Caco-2 (cell line): ENCODE data around the gene ZSCAN25. TPM values are rescaled to one million over a fixed set of nuclear protein-coding genes. Genes with fewer than 3 reads are reported as not detected.
A peak's percentile ranks its signal among the peaks of the same experiment; 100 is the strongest.
"Not testable (repeated sequence)": the region's sequence is repeated elsewhere in the genome, so short reads cannot be mapped to it uniquely, and the experiment has no call there.

Source experiments
- BruUV-seq: library from RNA; stranded (reverse); fragments of 400-500 nt; replicated peaks from 2 replicates; lab custom pipeline; 2021; lab: Mats Ljungman, UMichigan
- CTCF ChIA-PET: fragments of 300-600 bp; sonication (Branson Sonifier 250); formaldehyde crosslinking; loops from one replicate; lab custom pipeline; 2022; ENCODE audit warnings: antibody characterized with exemption; lab: Charles Lee
- POLR2A ChIA-PET: fragments of 300-600 bp; sonication (Branson Sonifier 250); formaldehyde crosslinking; loops from one replicate; lab custom pipeline; 2022; ENCODE audit warnings: antibody characterized with exemption; lab: Charles Lee
- DNase-seq, 2 experiments: peaks; one replicate each; pipeline versions ENCODE4 v3.0.0 to v3.0.0-alpha.2; 2020 to 2022
- H3K27me3 ChIP-seq: replicated peaks from 2 replicates; pipeline ENCODE4 v1.6.0; 2011; ENCODE audit warnings: low read length; ENCODE audit not compliant: control insufficient read depth, insufficient read depth
- H3K36me3 ChIP-seq: 2 replicates; pipeline ENCODE4 v1.5.1; 2011; ENCODE audit warnings: low read length; ENCODE audit not compliant: control insufficient read depth, insufficient read depth
- H3K4me1 ChIP-seq: fragments of 250-450 bp; sonication (Bioruptor Pico); 2 replicates; pipeline ENCODE4 v1.5.1; 2020; ENCODE audit warnings: mild to moderate bottlenecking
- H3K4me3 ChIP-seq: 2 replicates; pipeline ENCODE4 v1.5.1; 2011; ENCODE audit warnings: low read depth, mild to moderate bottlenecking, control low read depth, low read length
- H3K9me3 ChIP-seq: fragments of 250-450 bp; sonication (Bioruptor Pico); 2 replicates; pipeline ENCODE4 v1.5.1; 2020; ENCODE audit warnings: mild to moderate bottlenecking, moderate library complexity
- H3K27ac Mint-ChIP-seq: one replicate; pipeline ENCODE4 v1.8.0; 2022; ENCODE audit warnings: mixed read lengths; ENCODE audit not compliant: unreplicated experiment
- H3K27me3 Mint-ChIP-seq: one replicate; pipeline ENCODE4 v1.8.0; 2022; ENCODE audit warnings: mixed read lengths; ENCODE audit not compliant: insufficient read depth, unreplicated experiment
- H3K36me3 Mint-ChIP-seq: one replicate; pipeline ENCODE4 v1.8.0; 2022; ENCODE audit warnings: mild to moderate bottlenecking, mixed read lengths; ENCODE audit not compliant: insufficient read depth, unreplicated experiment
- H3K4me1 Mint-ChIP-seq: one replicate; pipeline ENCODE4 v1.8.0; 2022; ENCODE audit warnings: low read depth, mixed read lengths; ENCODE audit not compliant: unreplicated experiment
- H3K4me3 Mint-ChIP-seq: one replicate; pipeline ENCODE4 v1.8.0; 2022; ENCODE audit warnings: mild to moderate bottlenecking, moderate library complexity, mixed read lengths; ENCODE audit not compliant: unreplicated experiment
- H3K9me3 Mint-ChIP-seq: one replicate; pipeline ENCODE4 v1.8.0; 2022; ENCODE audit warnings: mixed read lengths; ENCODE audit not compliant: unreplicated experiment
- intact Hi-C: fragments of 100-400 bp; cut with micrococcal nuclease; formaldehyde crosslinking; loops from one replicate; pipeline ENCODE4 v1.10.0; 2022; ENCODE audit not compliant: unreplicated experiment
- total RNA-seq: library from RNA; stranded (reverse); gene quantifications from 2 replicates; pipeline ENCODE4 v1.2.3, GENCODE V29; 2022
- TF ChIP-seq, protein P1 (sequence below), 2 experiments: fragments of 200-600 bp in 1 of 2; IDR thresholded peaks; 1 replicate in 1 of 2; 2 replicates in 1 of 2; pipeline versions ENCODE4 v1.5.1 to v1.8.0; 2011 to 2022; ENCODE audit warnings: antibody characterized with exemption in 1 of 2, control low read depth in 1 of 2, inconsistent platforms in 1 of 2, low read depth in 1 of 2, low read length in 1 of 2, mild to moderate bottlenecking in 1 of 2, moderate library complexity in 1 of 2; ENCODE audit not compliant: insufficient read depth in 1 of 2, severe bottlenecking in 1 of 2, unreplicated experiment in 1 of 2

ZSCAN25 gene
- total RNA-seq, 1 experiment from 2014 or later = 21.2 TPM

DNA sequence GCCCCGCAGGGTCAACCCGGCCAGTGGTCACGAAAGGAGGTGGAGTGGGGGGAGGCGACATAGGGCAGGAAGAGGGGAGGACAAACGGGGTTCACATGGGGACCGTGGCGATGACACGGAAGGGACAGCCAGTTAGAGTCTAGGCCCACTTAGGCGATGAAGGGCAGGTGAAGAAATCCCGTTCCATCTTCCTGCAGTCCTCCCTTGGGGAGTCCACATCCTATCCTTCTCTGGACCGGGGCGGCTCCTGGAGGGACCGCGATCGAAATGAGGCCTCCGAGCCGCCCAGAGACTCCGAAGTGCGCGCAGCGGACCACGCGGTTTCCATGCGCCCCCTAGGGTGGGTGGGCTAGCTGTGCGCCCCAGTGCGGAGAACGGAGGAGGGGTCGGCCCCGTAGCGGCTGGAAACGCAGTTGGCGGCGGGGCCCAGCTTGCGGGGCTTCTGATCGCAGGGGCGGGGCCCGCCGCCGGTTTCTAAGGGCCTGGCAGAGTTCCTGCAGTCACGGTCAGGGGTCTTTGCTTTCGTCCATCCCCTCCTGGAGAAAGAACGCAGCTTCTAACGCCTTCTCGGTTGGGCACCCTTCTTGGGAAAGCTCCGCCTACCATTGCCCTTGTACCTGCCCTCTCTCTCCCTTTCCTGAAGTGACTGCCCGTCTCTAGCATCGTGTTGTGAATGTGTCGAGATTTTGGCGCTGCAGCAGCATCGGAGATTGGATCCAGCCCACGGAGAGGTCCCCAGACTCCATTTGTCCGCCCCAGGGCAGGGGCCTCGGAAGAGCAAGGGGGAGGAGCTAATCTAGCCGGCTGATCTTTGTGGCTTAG is 36.6 kb upstream of the ZSCAN25 start:
- Mint-ChIP-seq H3K27me3 (peaks cover 5% of the 10 kb centered on the region), H3K9me3 (no peaks in the 10 kb centered on the region), H3K27ac (no peak overlapping the region), H3K4me1 (no peaks in the 10 kb centered on the region), H3K4me3 (peak overlapping the region; percentile 72), H3K36me3 (no peaks in the 10 kb centered on the region)
- no peaks in the 10 kb centered on the region for H3K27me3 ChIP-seq
- H3K4me1 ChIP-seq = no peaks in the 10 kb centered on the region
- no peaks in the 10 kb centered on the region for H3K36me3 ChIP-seq
- POLR2A ChIA-PET = interaction anchor here (0.6 kb wide), 1 partner anchor 62 kb away, joined by 3 read pairs; no protein-coding TSS in a partner anchor
- no TSS peak for BruUV-seq
- H3K4me3 ChIP-seq = peak overlapping the region; percentile 37
- TF ChIP-seq, protein P1, sequence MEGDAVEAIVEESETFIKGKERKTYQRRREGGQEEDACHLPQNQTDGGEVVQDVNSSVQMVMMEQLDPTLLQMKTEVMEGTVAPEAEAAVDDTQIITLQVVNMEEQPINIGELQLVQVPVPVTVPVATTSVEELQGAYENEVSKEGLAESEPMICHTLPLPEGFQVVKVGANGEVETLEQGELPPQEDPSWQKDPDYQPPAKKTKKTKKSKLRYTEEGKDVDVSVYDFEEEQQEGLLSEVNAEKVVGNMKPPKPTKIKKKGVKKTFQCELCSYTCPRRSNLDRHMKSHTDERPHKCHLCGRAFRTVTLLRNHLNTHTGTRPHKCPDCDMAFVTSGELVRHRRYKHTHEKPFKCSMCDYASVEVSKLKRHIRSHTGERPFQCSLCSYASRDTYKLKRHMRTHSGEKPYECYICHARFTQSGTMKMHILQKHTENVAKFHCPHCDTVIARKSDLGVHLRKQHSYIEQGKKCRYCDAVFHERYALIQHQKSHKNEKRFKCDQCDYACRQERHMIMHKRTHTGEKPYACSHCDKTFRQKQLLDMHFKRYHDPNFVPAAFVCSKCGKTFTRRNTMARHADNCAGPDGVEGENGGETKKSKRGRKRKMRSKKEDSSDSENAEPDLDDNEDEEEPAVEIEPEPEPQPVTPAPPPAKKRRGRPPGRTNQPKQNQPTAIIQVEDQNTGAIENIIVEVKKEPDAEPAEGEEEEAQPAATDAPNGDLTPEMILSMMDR (IDR thresholded peaks at IDR 0.05; ENCODE audit: insufficient read depth in 1 of 2, low read depth in 1 of 2, low read length in 1 of 2, severe bottlenecking in 1 of 2, unreplicated experiment in 1 of 2) = peak; percentile 30 to 60
- H3K9me3 ChIP-seq = no peaks in the 10 kb centered on the region
- DNase-seq = peak in 1 of 2 experiments; percentile 72
- CTCF ChIA-PET = interaction anchor here (1.0 to 1.3 kb wide), 2 partner anchors 28 to 55 kb away, joined by 3 to 8 read pairs; partner anchors contain the start of gene FAM200A
- intact Hi-C loops = loop anchor here (10.0 kb wide), 1 partner anchor 55 kb away; no protein-coding TSS in a partner anchor

DNA sequence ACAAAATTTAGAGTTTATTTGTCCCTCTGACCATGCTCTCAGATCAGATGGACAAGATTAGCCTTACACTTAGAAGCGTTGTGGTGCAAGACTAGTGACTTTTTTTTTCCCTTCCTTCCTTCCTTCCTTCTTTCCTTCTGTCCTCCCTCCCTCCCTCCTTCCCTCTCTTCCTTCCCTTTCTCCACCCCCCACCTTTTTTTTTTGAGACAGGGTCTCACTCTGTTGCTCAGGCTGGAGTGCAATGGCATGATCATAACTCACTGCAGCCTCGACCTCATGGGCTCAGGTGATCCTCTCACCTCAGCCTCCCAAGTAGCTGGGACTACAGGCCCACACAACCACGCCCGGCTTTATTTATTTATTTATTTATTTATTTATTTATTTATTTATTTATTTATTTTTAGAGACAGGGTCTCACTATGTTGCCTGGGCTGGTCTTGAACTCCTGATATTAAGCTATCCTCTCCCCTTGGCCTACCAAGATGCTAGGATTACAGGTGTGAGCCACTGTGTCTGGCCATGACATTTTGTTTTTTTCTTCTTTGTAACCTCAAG is 35.9 kb upstream of the ZSCAN25 start:
- H3K4me1 Mint-ChIP-seq = not testable (repeated sequence)
- H3K4me3 ChIP-seq = peak overlapping the region; percentile 37

DNA sequence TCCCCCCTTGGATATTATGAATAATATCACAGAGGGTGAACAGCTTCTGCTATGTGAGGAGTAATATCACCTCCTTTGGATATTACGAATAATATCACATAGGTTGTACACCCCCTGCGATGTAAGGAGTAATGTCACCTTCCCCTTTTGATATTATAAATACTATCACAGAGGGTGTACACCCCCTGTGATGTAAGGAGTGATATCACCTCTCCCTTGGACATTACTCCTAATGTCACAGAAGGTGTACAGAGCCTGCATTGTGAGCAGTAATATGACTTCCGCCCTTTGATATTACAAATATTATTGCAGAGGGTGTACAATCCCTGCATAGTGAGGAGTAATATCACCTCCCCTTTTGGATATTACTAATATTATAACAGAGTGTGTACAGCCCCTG is 27.9 kb upstream of the ZSCAN25 start:
- Mint-ChIP-seq H3K27ac (no peak overlapping the region), H3K36me3 (no peaks in the 10 kb centered on the region), H3K9me3 (no peaks in the 10 kb centered on the region), H3K4me3 (no peak overlapping the region), H3K27me3 (peaks cover 3% of the 10 kb centered on the region), H3K4me1 (no peaks in the 10 kb centered on the region)
- Histone ChIP-seq H3K4me3 (no peak overlapping the region), H3K4me1 (no peaks in the 10 kb centered on the region), H3K36me3 (no peaks in the 10 kb centered on the region), H3K9me3 (no peaks in the 10 kb centered on the region), H3K27me3 (no peaks in the 10 kb centered on the region)
- CTCF ChIA-PET = no interaction called here
- DNase-seq = no peak
- intact Hi-C loops = loop anchor here (10.0 kb wide), 1 partner anchor 64 kb away; no protein-coding TSS in a partner anchor
- TF ChIP-seq, protein P1 (IDR thresholded peaks at IDR 0.05; ENCODE audit: insufficient read depth in 1 of 2, low read depth in 1 of 2, low read length in 1 of 2, severe bottlenecking in 1 of 2, unreplicated experiment in 1 of 2) = no peak
- POLR2A ChIA-PET = no interaction called here
- BruUV-seq = no TSS peak

More for the DNA sequence above, 35.9 kb upstream of the ZSCAN25 start:
- not testable (repeated sequence) for H3K9me3 ChIP-seq, H3K27me3 ChIP-seq, DNase-seq, BruUV-seq, H3K4me1 ChIP-seq, H3K9me3 Mint-ChIP-seq, H3K27me3 Mint-ChIP-seq, H3K36me3 Mint-ChIP-seq, H3K36me3 ChIP-seq, H3K27ac Mint-ChIP-seq
- CTCF ChIA-PET = interaction anchor here (1.0 to 1.3 kb wide), 2 partner anchors 29 to 55 kb away, joined by 3 to 8 read pairs; partner anchors contain the start of gene FAM200A
- POLR2A ChIA-PET = interaction anchor here (0.6 kb wide), 1 partner anchor 63 kb away, joined by 3 read pairs; no protein-coding TSS in a partner anchor
- intact Hi-C loops = loop anchor here (10.0 kb wide), 1 partner anchor 56 kb away; no protein-coding TSS in a partner anchor
- H3K4me3 Mint-ChIP-seq = peak overlapping the region; percentile 72
